ENCODE measurements around the gene MYH8.

- no peak for TF ChIP-seq EZH2 (IDR thresholded peaks at IDR 0.05; ENCODE audit: low read depth, unreplicated experiment)
- TF ChIP-seq CTCF (conservative IDR thresholded peaks at IDR 0.05; ENCODE audit: low read depth in 2 of 2): no peak
- TF ChIP-seq REST (IDR thresholded peaks at IDR 0.05; ENCODE audit: unreplicated experiment): no peak
- TF ChIP-seq ZNF331 (CRISPR knock-in tag; IDR thresholded peaks at IDR 0.05; ENCODE audit: low read depth): no peak
- TF ChIP-seq POLR2AphosphoS5 (IDR thresholded peaks at IDR 0.05; ENCODE audit: low read depth): no peak
- no peak for TF ChIP-seq STAT1 (IDR thresholded peaks at IDR 0.05; ENCODE audit: unreplicated experiment)
- TF ChIP-seq EZH2phosphoT487 (IDR thresholded peaks at IDR 0.05; ENCODE audit: unreplicated experiment): no peak
- no peak for TF ChIP-seq JUNB (IDR thresholded peaks at IDR 0.05; ENCODE audit: unreplicated experiment)
- no peak for TF ChIP-seq NANOG (IDR thresholded peaks at IDR 0.05; ENCODE audit: borderline replicate concordance)
- TF ChIP-seq CREB1 (CRISPR knock-in tag; IDR thresholded peaks at IDR 0.05; ENCODE audit: low read depth): no peak
- no peak for TF ChIP-seq ZNF462 (CRISPR knock-in tag; IDR thresholded peaks at IDR 0.05)
Measured at GRCh38 chr17:10354651-10355050, 67.1 kb downstream of the MYH8 start.
